Activated CD4-positive, CD25-positive, alpha-beta regulatory T cell treated with anti-CD3 and anti-CD28 coated beads, Interleukin-2, amount 50 U/mL, for 24 hours (primary cell): Measurements from ENCODE around the gene XAF1.
"Not testable (repeated sequence)": the region's sequence is repeated elsewhere in the genome, so short reads cannot be mapped to it uniquely, and the experiment has no call there.

ENCODE experiments used
- ATAC-seq, 2 donors: fragments of 150-1000 bp; cut with Tn5 transposase; one replicate each; pipeline ENCODE4 v1.10.0; 2021; ENCODE audit warnings: mild to moderate bottlenecking in 1 of 2, moderate library complexity in 1 of 2

XAF1 gene

GRCh38 chr17:6800422-6801027 is 44.7 kb downstream of the XAF1 start:
- ATAC-seq, result no peak

GRCh38 chr17:6811510-6811909 is 55.7 kb downstream of the XAF1 start:
- no peak for ATAC-seq

GRCh38 chr17:6812295-6812694 is 56.4 kb downstream of the XAF1 start:
- no peak for ATAC-seq

DNA sequence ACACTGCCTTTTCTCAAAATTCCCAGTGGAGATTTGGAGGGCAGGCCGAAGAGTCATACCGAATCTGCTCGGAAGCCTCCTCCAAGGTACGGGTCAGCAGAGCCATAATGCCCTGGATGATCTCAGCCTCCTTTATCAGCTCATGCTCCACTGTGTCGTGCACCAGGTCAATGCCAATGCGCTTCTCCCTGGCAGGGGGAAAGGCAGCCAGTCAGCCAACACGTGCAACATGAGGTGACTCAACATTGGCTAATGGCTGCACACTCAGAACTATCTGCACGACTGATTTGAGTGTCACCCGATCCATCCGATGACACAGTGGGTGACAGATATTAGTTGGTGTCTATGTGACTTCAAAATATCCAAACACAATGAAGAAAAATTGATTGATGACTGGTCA is 59.9 kb downstream of the XAF1 start:
- ATAC-seq, result no peak

GRCh38 chr17:6816368-6816767 is 60.5 kb downstream of the XAF1 start:
- ATAC-seq, result not testable (repeated sequence)

DNA sequence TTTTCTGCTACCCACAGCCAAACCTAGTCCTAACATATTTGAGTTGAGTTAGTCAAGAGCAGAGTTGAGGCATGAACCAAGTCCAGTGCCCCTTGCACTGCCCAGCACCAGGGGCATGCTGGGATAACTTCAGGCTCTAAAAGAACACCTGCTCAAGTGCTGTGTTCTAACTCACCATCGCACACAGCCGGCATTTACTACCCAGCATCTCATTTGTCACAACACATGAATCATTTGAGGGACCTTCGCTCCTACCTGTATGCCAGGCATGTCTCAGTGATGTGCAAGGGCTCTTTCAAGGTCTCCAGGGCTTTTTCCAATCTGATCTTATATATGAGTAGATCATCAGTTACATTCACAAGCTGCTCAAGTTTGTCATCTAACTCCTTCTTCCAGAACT is 63.1 kb downstream of the XAF1 start:
- ATAC-seq, result no peak

GRCh38 chr17:6823011-6823442 is 67.2 kb downstream of the XAF1 start:
- no peak for ATAC-seq
